Smooth muscle cell (in vitro differentiated cells): ENCODE results near the gene KCNMB3. TPM values are rescaled to one million over a fixed set of nuclear protein-coding genes. Genes with fewer than 3 reads are reported as not detected.

ENCODE experiments used
- DNase-seq: peaks from one replicate; lab custom pipeline; 2025; ENCODE audit not compliant: unreplicated experiment; lab: John Stamatoyannopoulos, UW
- H2AFZ ChIP-seq: fragments of 200-600 bp; sonication (generic); 2 replicates; pipeline ENCODE4 v1.6.0; 2016; ENCODE audit warnings: antibody characterized with exemption, low read depth, mild to moderate bottlenecking
- H3F3A ChIP-seq: fragments of 200-600 bp; sonication (generic); 2 replicates; pipeline ENCODE4 v1.6.0; 2017; ENCODE audit warnings: antibody characterized with exemption, low read depth
- H3K27ac ChIP-seq: fragments of 200-600 bp; sonication (generic); 2 replicates; pipeline ENCODE4 v1.5.1; 2016; ENCODE audit warnings: low read depth, mild to moderate bottlenecking
- H3K27me3 ChIP-seq: fragments of 200-600 bp; sonication (generic); 2 replicates; pipeline ENCODE4 v1.6.1; 2016; ENCODE audit warnings: low read depth, mild to moderate bottlenecking
- H3K36me3 ChIP-seq: fragments of 200-600 bp; sonication (generic); 2 replicates; pipeline ENCODE4 v1.5.1; 2016; ENCODE audit warnings: low read depth
- H3K4me1 ChIP-seq: fragments of 200-600 bp; sonication (generic); 2 replicates; pipeline ENCODE4 v1.5.1; 2016; ENCODE audit warnings: low read depth
- H3K4me2 ChIP-seq: fragments of 200-600 bp; sonication (generic); 2 replicates; pipeline ENCODE4 v1.6.0; 2016; ENCODE audit warnings: mild to moderate bottlenecking
- H3K4me3 ChIP-seq: fragments of 200-600 bp; sonication (generic); 2 replicates; pipeline ENCODE4 v1.5.1; 2016; ENCODE audit warnings: mild to moderate bottlenecking
- H3K79me2 ChIP-seq: fragments of 200-600 bp; sonication (generic); 2 replicates; pipeline ENCODE4 v1.6.0; 2016; ENCODE audit warnings: low read depth, mild to moderate bottlenecking
- H3K9ac ChIP-seq: fragments of 200-600 bp; sonication (generic); 2 replicates; pipeline ENCODE4 v1.6.0; 2016; ENCODE audit warnings: low read depth
- H3K9me3 ChIP-seq: fragments of 200-600 bp; sonication (generic); replicated peaks from 2 replicates; pipeline ENCODE4 v1.5.1; 2016; ENCODE audit warnings: low read depth
- H4K20me1 ChIP-seq: fragments of 200-600 bp; sonication (generic); 2 replicates; pipeline ENCODE4 v1.6.0; 2016; ENCODE audit warnings: low read depth
- CTCF ChIP-seq: fragments of 200-600 bp; sonication (generic); IDR thresholded peaks from 2 replicates; pipeline ENCODE4 v1.5.1; 2017; ENCODE audit warnings: borderline replicate concordance, mild to moderate bottlenecking, antibody characterized with exemption; ENCODE audit not compliant: insufficient read depth, poor library complexity, severe bottlenecking
- WGBS: methylation state at CpG from one replicate; pipeline ENCODE4 v1.1.7; 2016; ENCODE audit warnings: low lambda C conversion rate; 5-methylcytosine and 5-hydroxymethylcytosine counted together
- polyA plus RNA-seq: library from polyadenylated mRNA; unstranded; fragments of >200 nt; fragmentation: Nextera tagmentation; extraction: Ambion mirVana; gene quantifications from 2 replicates; pipeline ENCODE4 v1.2.1, GENCODE V29; 2016
- total RNA-seq: library from RNA; depleted of rRNA; stranded (reverse); fragments of >200 nt; gene quantifications from 2 replicates; pipeline ENCODE4 v1.2.3, GENCODE V29; 2014

Gene KCNMB3
- total and polyA plus RNA-seq, 2 experiments from 2014 or later, result 2.3 TPM; not detected in 1

DNA sequence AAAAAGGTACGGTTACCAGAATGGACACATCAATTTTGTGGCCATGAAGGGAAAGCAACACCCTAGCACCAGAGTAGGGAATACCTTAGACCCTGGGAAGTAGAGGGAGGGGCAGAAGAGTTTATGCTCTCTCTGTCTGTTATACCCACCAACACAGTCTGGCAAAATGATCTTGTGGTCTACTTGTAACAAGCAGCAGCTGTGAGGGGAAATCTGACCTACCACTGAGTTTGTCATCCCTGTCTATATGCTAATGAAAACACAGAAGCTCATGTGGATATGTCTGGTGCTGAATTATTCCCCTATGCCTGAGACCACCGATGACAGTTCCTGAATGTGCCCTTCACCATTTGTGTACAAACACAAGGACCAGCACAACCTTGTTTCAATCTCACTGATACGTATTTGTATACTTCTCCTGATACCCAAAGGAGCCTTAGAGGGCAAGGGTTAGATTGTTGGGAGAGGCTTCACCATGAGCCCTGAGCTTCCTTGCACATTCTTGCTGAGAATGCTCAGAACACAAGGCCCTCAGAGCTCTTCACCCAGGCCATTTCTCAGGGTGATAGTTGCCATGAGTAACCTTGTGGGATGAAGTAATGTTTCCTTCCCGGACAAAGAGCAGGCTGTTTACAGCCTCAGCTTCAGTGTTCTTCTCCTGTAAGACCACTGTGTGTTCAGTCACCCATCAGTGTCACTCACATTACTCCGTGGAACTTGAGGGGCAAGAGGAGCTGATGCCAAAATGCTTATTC, 47.2 kb upstream of the KCNMB3 start:
- H3K79me2 ChIP-seq, result no peaks in the 10 kb centered on the region
- H3K9me3 ChIP-seq, result no peaks in the 10 kb centered on the region
- TF ChIP-seq CTCF, result no peak
- H4K20me1 ChIP-seq, result no peaks in the 10 kb centered on the region
- no peaks in the 10 kb centered on the region for H3K36me3 ChIP-seq
- H3K9ac ChIP-seq, result peak overlapping the region; percentile 36
- H3K27ac ChIP-seq, result peak overlapping the region; percentile 74
- no peak for DNase-seq
- no peak overlapping the region for H3K4me2 ChIP-seq
- peak overlapping the region; percentile 69 for H2AFZ ChIP-seq
- no peaks in the 10 kb centered on the region for H3F3A ChIP-seq
- H3K27me3 ChIP-seq, result peaks cover 5% of the 10 kb centered on the region
- H3K4me1 ChIP-seq, result no peaks in the 10 kb centered on the region
- WGBS, result 47% methylated on average over 5 of the region's 5 CpGs
- no peak overlapping the region for H3K4me3 ChIP-seq

DNA sequence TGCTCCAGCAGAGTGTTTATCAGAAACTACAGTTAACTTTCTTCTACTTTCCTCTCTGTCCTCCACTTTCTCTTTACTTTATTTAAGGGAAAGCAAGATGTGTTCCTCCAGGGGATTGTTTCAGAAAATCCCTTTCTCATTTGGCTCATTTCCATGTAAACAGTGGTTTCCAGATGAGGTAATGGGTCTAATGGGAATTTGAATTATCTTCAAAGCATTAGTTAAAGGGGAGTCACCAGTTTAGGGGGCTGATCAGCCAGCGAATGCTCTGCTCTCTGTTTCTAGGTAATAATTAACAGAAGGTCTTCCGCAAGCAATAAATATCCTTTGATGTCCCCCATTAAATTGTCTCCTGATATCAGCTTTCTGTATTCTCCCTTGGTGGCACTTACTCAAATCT, 41.5 kb upstream of the KCNMB3 start:
- H3K27ac ChIP-seq, result no peak overlapping the region
- no peaks in the 10 kb centered on the region for H3K79me2 ChIP-seq
- no peak for TF ChIP-seq CTCF
- no peaks in the 10 kb centered on the region for H3K36me3 ChIP-seq
- no peaks in the 10 kb centered on the region for H3K9me3 ChIP-seq
- H3K9ac ChIP-seq, result no peak overlapping the region
- peaks cover 7% of the 10 kb centered on the region for H3K27me3 ChIP-seq
- H2AFZ ChIP-seq, result no peak overlapping the region
- H3K4me3 ChIP-seq, result no peak overlapping the region
- 28% methylated on average over 2 of the region's 2 CpGs for WGBS
- peaks cover 16% of the 10 kb centered on the region for H3K4me1 ChIP-seq
- H3K4me2 ChIP-seq, result peak overlapping the region; percentile 68
- no peaks in the 10 kb centered on the region for H3F3A ChIP-seq
- no peak for DNase-seq
- H4K20me1 ChIP-seq, result no peaks in the 10 kb centered on the region

GRCh38 chr3:179289295-179289694, 38.4 kb upstream of the KCNMB3 start:
- H2AFZ ChIP-seq, result no peak overlapping the region
- WGBS, result 66% methylated on average over 3 of the region's 3 CpGs
- no peaks in the 10 kb centered on the region for H3K79me2 ChIP-seq
- H3K9me3 ChIP-seq, result no peaks in the 10 kb centered on the region
- no peak overlapping the region for H3K9ac ChIP-seq
- no peak overlapping the region for H3K4me2 ChIP-seq
- DNase-seq, result no peak
- no peaks in the 10 kb centered on the region for H3K36me3 ChIP-seq
- H3K27me3 ChIP-seq, result peaks cover 5% of the 10 kb centered on the region
- no peak for TF ChIP-seq CTCF
- no peaks in the 10 kb centered on the region for H4K20me1 ChIP-seq
- H3K4me1 ChIP-seq, result peaks cover 16% of the 10 kb centered on the region
- no peaks in the 10 kb centered on the region for H3F3A ChIP-seq
- H3K27ac ChIP-seq, result no peak overlapping the region
- H3K4me3 ChIP-seq, result no peak overlapping the region

DNA sequence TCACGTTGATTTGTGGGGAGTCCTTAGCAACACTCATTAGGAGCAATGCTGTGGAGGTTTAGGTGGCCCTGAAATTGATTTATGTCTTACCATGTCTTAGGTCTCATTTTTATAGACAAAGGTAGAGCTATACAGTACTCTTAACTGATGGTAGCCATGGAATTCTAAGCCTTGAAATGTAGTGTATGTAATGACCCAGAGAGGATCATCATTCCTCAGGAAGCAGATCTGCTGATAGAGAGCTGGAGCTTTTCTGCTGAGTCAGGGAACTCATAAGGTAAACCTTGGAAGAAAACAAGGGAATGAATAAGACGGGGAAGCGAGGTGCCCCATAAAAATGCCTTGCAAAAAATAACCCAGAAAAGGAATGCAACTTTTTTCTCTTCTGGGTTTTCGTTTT, 37.9 kb upstream of the KCNMB3 start:
- no peak for DNase-seq
- H3K79me2 ChIP-seq, result no peaks in the 10 kb centered on the region

More for the DNA sequence above, 37.9 kb upstream of the KCNMB3 start:
- H3K27me3 ChIP-seq, result peaks cover 8% of the 10 kb centered on the region
- no peaks in the 10 kb centered on the region for H4K20me1 ChIP-seq
- H3K36me3 ChIP-seq, result no peaks in the 10 kb centered on the region
- TF ChIP-seq CTCF, result no peak
- H3K4me1 ChIP-seq, result peaks cover 16% of the 10 kb centered on the region
- H2AFZ ChIP-seq, result no peak overlapping the region
- H3F3A ChIP-seq, result no peaks in the 10 kb centered on the region
- no peak overlapping the region for H3K27ac ChIP-seq
- 72% methylated on average over 4 of the region's 4 CpGs for WGBS
- H3K4me3 ChIP-seq, result no peak overlapping the region
- H3K4me2 ChIP-seq, result no peak overlapping the region
- H3K9ac ChIP-seq, result no peak overlapping the region
- H3K9me3 ChIP-seq, result no peaks in the 10 kb centered on the region
